SK-N-SH (cell line): ENCODE data around the gene FDXR. TPM values are rescaled to one million over a fixed set of nuclear protein-coding genes. Genes with fewer than 3 reads are reported as not detected.
A peak's percentile ranks its signal among the peaks of the same experiment; 100 is the strongest.

ENCODE experiments used
- CTCF ChIA-PET: fragments of 300-600, 350-600 bp; formaldehyde crosslinking; extraction: SDS; loops from one replicate; lab custom pipeline; 2021; lab: Yijun Ruan, JAX
- POLR2A ChIA-PET: fragments of 350-600 bp; sonication (Branson Sonifier 250); formaldehyde crosslinking; extraction: SDS; loops from one replicate; lab custom pipeline; 2020; ENCODE audit warnings: antibody characterized with exemption, inconsistent platforms; lab: Yijun Ruan, JAX
- DNase-seq: peaks from one replicate; pipeline ENCODE4 v3.0.0; 2012
- H2AFZ ChIP-seq: fragments of 200-600 bp; sonication (generic); 2 replicates; pipeline ENCODE4 v1.8.1; 2016; ENCODE audit warnings: antibody characterized with exemption, mild to moderate bottlenecking, low read depth
- H3F3A ChIP-seq: fragments of 200-600 bp; sonication (generic); replicated peaks from 2 replicates; pipeline ENCODE3; 2016; ENCODE audit warnings: antibody characterized with exemption, mild to moderate bottlenecking; ENCODE audit not compliant: insufficient read depth
- H3K27ac ChIP-seq, 2 experiments: fragments of 200-500 bp in 1 of 2; fragments of 200-600 bp in 1 of 2; sonication (Bioruptor generic) in 1 of 2; sonication (generic), shearing (Covaris generic) in 1 of 2; 2 replicates each; pipeline versions ENCODE4 v1.5.1 to v1.6.1; 2014 to 2016; ENCODE audit warnings: low read depth in 2 of 2, inconsistent platforms in 1 of 2, low read length in 1 of 2, mild to moderate bottlenecking in 1 of 2, mixed read lengths in 1 of 2
- H3K27me3 ChIP-seq: fragments of 200-600 bp; sonication (generic), shearing (Covaris generic); 2 replicates; pipeline ENCODE4 v1.6.1; 2016; ENCODE audit warnings: mixed run types; ENCODE audit not compliant: insufficient read depth
- H3K36me3 ChIP-seq, 2 experiments: fragments of 200-500 bp in 1 of 2; fragments of 200-600 bp in 1 of 2; sonication (Bioruptor generic) in 1 of 2; sonication (generic) in 1 of 2; replicated peaks in 1 of 2; 2 replicates each; pipeline versions ENCODE3 to v1.5.1; 2014 to 2016; ENCODE audit warnings: low read length in 1 of 2, mild to moderate bottlenecking in 1 of 2; ENCODE audit not compliant: insufficient read depth in 2 of 2, control insufficient read depth in 1 of 2
- H3K4me1 ChIP-seq, 2 experiments: fragments of 200-500 bp in 1 of 2; fragments of 200-600 bp in 1 of 2; sonication (Bioruptor generic) in 1 of 2; sonication (generic), shearing (Covaris generic) in 1 of 2; 2 replicates each; pipeline versions ENCODE4 v1.5.1 to v1.6.1; 2014 to 2016; ENCODE audit warnings: low read depth in 1 of 2, low read length in 1 of 2, mixed run types in 1 of 2; ENCODE audit not compliant: insufficient read depth in 2 of 2, control insufficient read depth in 1 of 2
- H3K4me2 ChIP-seq: fragments of 200-600 bp; sonication (generic), shearing (Covaris generic); 2 replicates; pipeline ENCODE4 v1.6.1; 2017; ENCODE audit warnings: mixed run types
- H3K4me3 ChIP-seq, 2 experiments: fragments of 200-500 bp in 1 of 2; fragments of 200-600 bp in 1 of 2; sonication (Bioruptor generic) in 1 of 2; sonication (generic), shearing (Covaris generic) in 1 of 2; 2 replicates each; pipeline versions ENCODE4 v1.5.1 to v1.8.1; 2014 to 2016; ENCODE audit warnings: low read depth in 2 of 2, inconsistent platforms in 1 of 2, low read length in 1 of 2, mild to moderate bottlenecking in 1 of 2, mixed read lengths in 1 of 2, moderate library complexity in 1 of 2
- H3K79me2 ChIP-seq: fragments of 200-600 bp; sonication (generic); 2 replicates; pipeline ENCODE4 v1.8.1; 2017; ENCODE audit warnings: mild to moderate bottlenecking; ENCODE audit not compliant: insufficient read depth
- H3K9ac ChIP-seq: fragments of 200-600 bp; sonication (generic); 2 replicates; pipeline ENCODE4 v1.6.1; 2017; ENCODE audit warnings: mixed run types
- H3K9me2 ChIP-seq: fragments of 200-600 bp; sonication (generic); 2 replicates; pipeline ENCODE4 v1.6.1; 2017; ENCODE audit warnings: mixed run types
- H3K9me3 ChIP-seq: fragments of 200-600 bp; sonication (generic); 2 replicates; pipeline ENCODE4 v1.6.1; 2017; ENCODE audit warnings: mixed run types, mild to moderate bottlenecking, moderate library complexity
- H4K20me1 ChIP-seq: fragments of 200-600 bp; sonication (generic); 2 replicates; pipeline ENCODE4 v1.6.1; 2017; ENCODE audit warnings: mild to moderate bottlenecking, mixed run types; ENCODE audit not compliant: insufficient read depth
- CHD2 ChIP-seq: fragments of 150-350 bp; IDR thresholded peaks from 2 replicates; pipeline ENCODE4 v1.6.1; 2018; ENCODE audit warnings: low read length; ENCODE audit not compliant: partially characterized antibody
- CTCF ChIP-seq: fragments of 200-600 bp; sonication (generic); IDR thresholded peaks from 2 replicates; pipeline ENCODE4 v1.6.1; 2017; ENCODE audit warnings: antibody characterized with exemption, mild to moderate bottlenecking, moderate library complexity
- EZH2phosphoT487 ChIP-seq: fragments of 200-600 bp; sonication (generic); IDR thresholded peaks from 2 replicates; pipeline ENCODE4 v1.6.1; 2017; ENCODE audit warnings: low read depth, mixed run types, mild to moderate bottlenecking, antibody characterized with exemption, moderate library complexity, borderline replicate concordance
- FOXM1 ChIP-seq: IDR thresholded peaks from 2 replicates; pipeline ENCODE4 v1.4.0; 2012; ENCODE audit warnings: low read depth, mild to moderate bottlenecking
- JUND ChIP-seq: IDR thresholded peaks from 2 replicates; pipeline ENCODE4 v1.4.0; 2012
- MAX ChIP-seq: IDR thresholded peaks from 2 replicates; pipeline ENCODE4 v1.4.0; 2012; ENCODE audit warnings: low read depth
- MEF2A ChIP-seq: IDR thresholded peaks from 2 replicates; pipeline ENCODE4 v1.4.0; 2012; ENCODE audit warnings: low read depth, borderline replicate concordance
- MXI1 ChIP-seq: IDR thresholded peaks from 2 replicates; pipeline ENCODE4 v1.6.1; 2012; ENCODE audit warnings: mild to moderate bottlenecking, low read depth, low read length, improper control_type of control experiment
- POLR2AphosphoS5 ChIP-seq: IDR thresholded peaks from 2 replicates; pipeline ENCODE4 v1.6.1; 2012; ENCODE audit warnings: low read depth, low read length
- RAD21 ChIP-seq: IDR thresholded peaks from 2 replicates; pipeline ENCODE4 v1.6.1; 2012; ENCODE audit warnings: mild to moderate bottlenecking, low read length
- RFX5 ChIP-seq: IDR thresholded peaks from 2 replicates; pipeline ENCODE4 v1.6.1; 2012; ENCODE audit warnings: mild to moderate bottlenecking, improper control_type of control experiment, low read length
- RXRA ChIP-seq: IDR thresholded peaks from 2 replicates; pipeline ENCODE4 v1.4.0; 2012; ENCODE audit warnings: low read depth, mild to moderate bottlenecking, borderline replicate concordance
- TCF12 ChIP-seq: IDR thresholded peaks from 2 replicates; pipeline ENCODE4 v1.4.0; 2012
- TEAD4 ChIP-seq: IDR thresholded peaks from 2 replicates; pipeline ENCODE4 v1.4.0; 2012; ENCODE audit warnings: mild to moderate bottlenecking, borderline replicate concordance; ENCODE audit not compliant: insufficient read depth
- USF1 ChIP-seq: IDR thresholded peaks from 2 replicates; pipeline ENCODE4 v1.4.0; 2012; ENCODE audit warnings: low read depth, borderline replicate concordance
- USF2 ChIP-seq: fragments of 150-350 bp; IDR thresholded peaks from 2 replicates; pipeline ENCODE4 v1.6.1; 2017; ENCODE audit warnings: antibody characterized with exemption, low read length, low read depth, borderline replicate concordance
- YY1 ChIP-seq: IDR thresholded peaks from 2 replicates; pipeline ENCODE4 v1.4.0; 2012; ENCODE audit warnings: low read depth, mild to moderate bottlenecking
- WGBS: methylation state at CpG from one replicate; pipeline ENCODE4 v1.1.6; 2017; ENCODE audit warnings: low lambda C conversion rate; 5-methylcytosine and 5-hydroxymethylcytosine counted together
- polyA plus RNA-seq, 3 experiments: library from polyadenylated mRNA; depleted of rRNA; stranded (reverse); fragments of >200 nt; gene quantifications; 2 replicates each; pipeline ENCODE4 v1.2.3, GENCODE V29; 2012

Gene FDXR
- polyA plus RNA-seq, 1 of the 3 experiments (the other 2 are of a cell fraction): 86.7 TPM

- H3K27ac ChIP-seq: peak overlapping the region; percentile 60 to 81
- H3K9me2 ChIP-seq: no peaks in the 10 kb centered on the region
- CTCF ChIA-PET: interaction anchor here (0.8 to 47.7 kb wide), 8 partner anchors 11 to 217 kb away, joined by 3 to 3869 read pairs (median 4); partner anchors contain the start of genes GRIN2C and NAT9
- H3F3A ChIP-seq: no peaks in the 10 kb centered on the region
- no peak for TF ChIP-seq FOXM1
- no peak for TF ChIP-seq RXRA
- TF ChIP-seq CTCF: no peak
- TF ChIP-seq JUND: no peak
- no peak for TF ChIP-seq MEF2A
- TF ChIP-seq MAX: no peak
- TF ChIP-seq RFX5: no peak
- TF ChIP-seq YY1: no peak
- no peak for TF ChIP-seq MXI1
- no peak for TF ChIP-seq POLR2AphosphoS5
- TF ChIP-seq CHD2: no peak
- TF ChIP-seq USF2: no peak
- no peak for TF ChIP-seq USF1
- TF ChIP-seq TCF12: no peak
- TF ChIP-seq EZH2phosphoT487: no peak
- no peak for TF ChIP-seq TEAD4
- TF ChIP-seq RAD21: no peak
- TF ChIP-seq, all 33 proteins: peak for 0
- Histone ChIP-seq H3K27me3 (no peaks in the 10 kb centered on the region), H3K4me3 (peak overlapping the region; percentile 67 to 69), H3K79me2 (peaks cover 15% of the 10 kb centered on the region), H2AFZ (peak overlapping the region; percentile 72), H3K9ac (peak overlapping the region; percentile 81), H3K4me1 (peaks cover 12 to 19% of the 10 kb centered on the region in 2 experiments; a peak in 3 of 4 replicates), H3K4me2 (peak overlapping the region; percentile 76), H4K20me1 (peaks cover 9% of the 10 kb centered on the region; the same call in 1 of the 2 replicates), H3K9me3 (no peaks in the 10 kb centered on the region), H3K36me3 (peaks cover 0 to 5% of the 10 kb centered on the region in 2 experiments)
- peak; percentile 68 for DNase-seq
- WGBS: 52% methylated on average over 6 of the region's 6 CpGs
- POLR2A ChIA-PET: interaction anchor here (0.9 to 2.4 kb wide), 11 partner anchors 11 to 138 kb away, joined by 3 to 14 read pairs (median 4); partner anchors contain the start of gene NAT9
These were observed 1.2 kb upstream of the FDXR start for GRCh38 chr17:74873874-74874614.
